HG03280 (cell line): ENCODE results near the gene LRRC63.

ENCODE experiments used
- ATAC-seq: cut with Tn5 transposase; IDR thresholded peaks from one replicate; pipeline ENCODE4 v1.9.1; 2021; ENCODE audit warnings: mild to moderate bottlenecking, moderate library complexity; ENCODE audit not compliant: unreplicated experiment

LRRC63 gene

GRCh38 chr13:46307554-46307953 is 95.8 kb downstream of the LRRC63 start:
- no peak for ATAC-seq

GRCh38 chr13:46310066-46310465 is 98.3 kb downstream of the LRRC63 start:
- no peak for ATAC-seq

- no peak for ATAC-seq
These were observed 99.5 kb downstream of the LRRC63 start for GRCh38 chr13:46311217-46311616.

GRCh38 chr13:46313024-46313423 is 101.3 kb downstream of the LRRC63 start:
- no peak for ATAC-seq

- no peak for ATAC-seq
These were observed 101.9 kb downstream of the LRRC63 start for GRCh38 chr13:46313432-46314257.

- no peak for ATAC-seq
These were observed 102.9 kb downstream of the LRRC63 start for GRCh38 chr13:46314587-46314986.

GRCh38 chr13:46315036-46315435 is 103.3 kb downstream of the LRRC63 start:
- no peak for ATAC-seq

- ATAC-seq = no peak
These were observed 103.9 kb downstream of the LRRC63 start for GRCh38 chr13:46315491-46316075.

- ATAC-seq = no peak
These were observed 105.4 kb downstream of the LRRC63 start for GRCh38 chr13:46317120-46317519.

- no peak for ATAC-seq
These were observed 107.3 kb downstream of the LRRC63 start for GRCh38 chr13:46318986-46319385.

- no peak for ATAC-seq
These were observed 108.7 kb downstream of the LRRC63 start for GRCh38 chr13:46320406-46320805.

- ATAC-seq = no peak
These were observed 109.1 kb downstream of the LRRC63 start for GRCh38 chr13:46320821-46321220.

GRCh38 chr13:46321494-46322225 is 109.9 kb downstream of the LRRC63 start:
- no peak for ATAC-seq

- no peak for ATAC-seq
These were observed 113.2 kb downstream of the LRRC63 start for GRCh38 chr13:46324976-46325375.
